Caco-2 (cell line): ENCODE results near the gene NEK10. TPM values are rescaled to one million over a fixed set of nuclear protein-coding genes. Genes with fewer than 3 reads are reported as not detected.

Source experiments
- BruUV-seq: library from RNA; stranded (reverse); fragments of 400-500 nt; replicated peaks from 2 replicates; lab custom pipeline; 2021; lab: Mats Ljungman, UMichigan
- CTCF ChIA-PET: fragments of 300-600 bp; sonication (Branson Sonifier 250); formaldehyde crosslinking; loops from one replicate; lab custom pipeline; 2022; ENCODE audit warnings: antibody characterized with exemption; lab: Charles Lee
- POLR2A ChIA-PET: fragments of 300-600 bp; sonication (Branson Sonifier 250); formaldehyde crosslinking; loops from one replicate; lab custom pipeline; 2022; ENCODE audit warnings: antibody characterized with exemption; lab: Charles Lee
- DNase-seq, 2 experiments: peaks; one replicate each; pipeline versions ENCODE4 v3.0.0 to v3.0.0-alpha.2; 2020 to 2022
- H3K27me3 ChIP-seq: replicated peaks from 2 replicates; pipeline ENCODE4 v1.6.0; 2011; ENCODE audit warnings: low read length; ENCODE audit not compliant: control insufficient read depth, insufficient read depth
- H3K36me3 ChIP-seq: 2 replicates; pipeline ENCODE4 v1.5.1; 2011; ENCODE audit warnings: low read length; ENCODE audit not compliant: control insufficient read depth, insufficient read depth
- H3K4me1 ChIP-seq: fragments of 250-450 bp; sonication (Bioruptor Pico); 2 replicates; pipeline ENCODE4 v1.5.1; 2020; ENCODE audit warnings: mild to moderate bottlenecking
- H3K4me3 ChIP-seq: 2 replicates; pipeline ENCODE4 v1.5.1; 2011; ENCODE audit warnings: low read depth, mild to moderate bottlenecking, control low read depth, low read length
- H3K9me3 ChIP-seq: fragments of 250-450 bp; sonication (Bioruptor Pico); 2 replicates; pipeline ENCODE4 v1.5.1; 2020; ENCODE audit warnings: mild to moderate bottlenecking, moderate library complexity
- H3K27ac Mint-ChIP-seq: one replicate; pipeline ENCODE4 v1.8.0; 2022; ENCODE audit warnings: mixed read lengths; ENCODE audit not compliant: unreplicated experiment
- H3K27me3 Mint-ChIP-seq: one replicate; pipeline ENCODE4 v1.8.0; 2022; ENCODE audit warnings: mixed read lengths; ENCODE audit not compliant: insufficient read depth, unreplicated experiment
- H3K36me3 Mint-ChIP-seq: one replicate; pipeline ENCODE4 v1.8.0; 2022; ENCODE audit warnings: mild to moderate bottlenecking, mixed read lengths; ENCODE audit not compliant: insufficient read depth, unreplicated experiment
- H3K4me1 Mint-ChIP-seq: one replicate; pipeline ENCODE4 v1.8.0; 2022; ENCODE audit warnings: low read depth, mixed read lengths; ENCODE audit not compliant: unreplicated experiment
- H3K4me3 Mint-ChIP-seq: one replicate; pipeline ENCODE4 v1.8.0; 2022; ENCODE audit warnings: mild to moderate bottlenecking, moderate library complexity, mixed read lengths; ENCODE audit not compliant: unreplicated experiment
- H3K9me3 Mint-ChIP-seq: one replicate; pipeline ENCODE4 v1.8.0; 2022; ENCODE audit warnings: mixed read lengths; ENCODE audit not compliant: unreplicated experiment
- intact Hi-C: fragments of 100-400 bp; cut with micrococcal nuclease; formaldehyde crosslinking; loops from one replicate; pipeline ENCODE4 v1.10.0; 2022; ENCODE audit not compliant: unreplicated experiment
- total RNA-seq: library from RNA; stranded (reverse); gene quantifications from 2 replicates; pipeline ENCODE4 v1.2.3, GENCODE V29; 2022
- TF ChIP-seq, protein P1 (sequence below), 2 experiments: fragments of 200-600 bp in 1 of 2; IDR thresholded peaks; 1 replicate in 1 of 2; 2 replicates in 1 of 2; pipeline versions ENCODE4 v1.5.1 to v1.8.0; 2011 to 2022; ENCODE audit warnings: antibody characterized with exemption in 1 of 2, control low read depth in 1 of 2, inconsistent platforms in 1 of 2, low read depth in 1 of 2, low read length in 1 of 2, mild to moderate bottlenecking in 1 of 2, moderate library complexity in 1 of 2; ENCODE audit not compliant: insufficient read depth in 1 of 2, severe bottlenecking in 1 of 2, unreplicated experiment in 1 of 2

The NEK10 gene
- total RNA-seq, 1 experiment from 2014 or later = 0.39 TPM

DNA sequence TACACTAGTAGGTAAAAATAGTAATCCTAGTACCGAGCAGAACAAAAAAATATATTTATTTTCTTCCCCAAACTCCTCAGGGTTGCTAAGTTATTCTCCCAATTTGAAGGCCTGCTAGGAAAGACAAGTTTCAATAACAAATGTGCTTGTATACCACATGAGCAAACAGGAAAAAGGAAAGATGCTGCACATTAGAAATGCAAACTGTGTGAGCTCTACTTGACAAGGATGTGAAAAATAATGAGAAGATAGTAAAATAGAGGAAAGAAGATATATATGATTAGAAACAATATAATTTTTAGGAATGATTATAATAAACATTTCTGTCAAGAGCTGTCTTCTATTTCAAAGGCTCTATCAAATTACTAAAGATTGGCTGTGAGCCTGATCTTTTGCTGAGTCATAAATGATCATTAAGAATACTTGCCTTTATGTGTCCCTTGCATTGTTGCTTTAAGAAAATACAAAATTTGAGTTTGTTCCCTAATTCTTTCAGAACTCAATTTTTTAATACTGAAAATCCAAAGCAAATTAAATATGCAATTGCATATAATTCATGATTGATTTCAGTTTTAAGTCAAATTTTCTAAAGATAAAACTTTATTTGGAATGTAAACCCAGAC, 174.2 kb downstream of the NEK10 start:
- CTCF ChIA-PET = no interaction called here
- Mint-ChIP-seq H3K27ac (no peak overlapping the region), H3K4me1 (no peaks in the 10 kb centered on the region), H3K4me3 (no peak overlapping the region), H3K27me3 (no peaks in the 10 kb centered on the region), H3K36me3 (no peaks in the 10 kb centered on the region), H3K9me3 (peaks cover 7% of the 10 kb centered on the region)
- Histone ChIP-seq H3K27me3 (no peaks in the 10 kb centered on the region), H3K36me3 (no peaks in the 10 kb centered on the region), H3K4me3 (no peak overlapping the region), H3K9me3 (no peaks in the 10 kb centered on the region), H3K4me1 (no peaks in the 10 kb centered on the region)
- BruUV-seq = no TSS peak
- TF ChIP-seq, protein P1, sequence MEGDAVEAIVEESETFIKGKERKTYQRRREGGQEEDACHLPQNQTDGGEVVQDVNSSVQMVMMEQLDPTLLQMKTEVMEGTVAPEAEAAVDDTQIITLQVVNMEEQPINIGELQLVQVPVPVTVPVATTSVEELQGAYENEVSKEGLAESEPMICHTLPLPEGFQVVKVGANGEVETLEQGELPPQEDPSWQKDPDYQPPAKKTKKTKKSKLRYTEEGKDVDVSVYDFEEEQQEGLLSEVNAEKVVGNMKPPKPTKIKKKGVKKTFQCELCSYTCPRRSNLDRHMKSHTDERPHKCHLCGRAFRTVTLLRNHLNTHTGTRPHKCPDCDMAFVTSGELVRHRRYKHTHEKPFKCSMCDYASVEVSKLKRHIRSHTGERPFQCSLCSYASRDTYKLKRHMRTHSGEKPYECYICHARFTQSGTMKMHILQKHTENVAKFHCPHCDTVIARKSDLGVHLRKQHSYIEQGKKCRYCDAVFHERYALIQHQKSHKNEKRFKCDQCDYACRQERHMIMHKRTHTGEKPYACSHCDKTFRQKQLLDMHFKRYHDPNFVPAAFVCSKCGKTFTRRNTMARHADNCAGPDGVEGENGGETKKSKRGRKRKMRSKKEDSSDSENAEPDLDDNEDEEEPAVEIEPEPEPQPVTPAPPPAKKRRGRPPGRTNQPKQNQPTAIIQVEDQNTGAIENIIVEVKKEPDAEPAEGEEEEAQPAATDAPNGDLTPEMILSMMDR (IDR thresholded peaks at IDR 0.05; ENCODE audit: insufficient read depth in 1 of 2, low read depth in 1 of 2, low read length in 1 of 2, severe bottlenecking in 1 of 2, unreplicated experiment in 1 of 2) = no peak
- DNase-seq = no peak
- intact Hi-C loops = no loop called here
- POLR2A ChIA-PET = no interaction called here

DNA sequence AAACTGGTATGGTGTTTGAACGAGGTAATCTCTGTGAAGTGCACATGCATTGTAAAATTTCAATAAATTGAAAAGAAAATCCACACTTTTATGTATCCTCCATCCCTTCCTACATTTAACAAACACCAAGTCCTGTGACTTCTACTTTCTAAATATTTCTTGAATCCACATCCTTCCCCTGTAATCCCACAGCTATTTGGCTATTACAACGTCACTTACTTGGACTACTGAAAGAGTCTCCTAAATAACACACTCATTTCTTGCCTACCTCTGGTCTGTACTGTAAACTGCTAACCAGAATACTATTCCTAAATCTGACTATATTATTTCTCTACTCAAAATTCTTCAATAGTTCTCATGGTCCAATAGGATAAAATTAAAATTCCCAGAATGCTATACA, 176.1 kb downstream of the NEK10 start:
- TF ChIP-seq, protein P1 (IDR thresholded peaks at IDR 0.05; ENCODE audit: insufficient read depth in 1 of 2, low read depth in 1 of 2, low read length in 1 of 2, severe bottlenecking in 1 of 2, unreplicated experiment in 1 of 2) = no peak
- no peaks in the 10 kb centered on the region for H3K4me1 Mint-ChIP-seq
- CTCF ChIA-PET = no interaction called here
- H3K4me3 Mint-ChIP-seq = no peak overlapping the region
- intact Hi-C loops = loop anchor here (1.0 kb wide), 1 partner anchor 19 kb away; no protein-coding TSS in a partner anchor
- H3K36me3 Mint-ChIP-seq = no peaks in the 10 kb centered on the region
- POLR2A ChIA-PET = no interaction called here
- no peak overlapping the region for H3K4me3 ChIP-seq
- H3K27ac Mint-ChIP-seq = no peak overlapping the region
- H3K27me3 ChIP-seq = no peaks in the 10 kb centered on the region
- no peaks in the 10 kb centered on the region for H3K36me3 ChIP-seq
- H3K4me1 ChIP-seq = no peaks in the 10 kb centered on the region
- H3K27me3 Mint-ChIP-seq = no peaks in the 10 kb centered on the region
- H3K9me3 ChIP-seq = no peaks in the 10 kb centered on the region
- no TSS peak for BruUV-seq
- DNase-seq = no peak
- peaks cover 5% of the 10 kb centered on the region for H3K9me3 Mint-ChIP-seq

GRCh38 chr3:27186013-27186412, 183.2 kb downstream of the NEK10 start:
- Histone ChIP-seq H3K36me3 (no peaks in the 10 kb centered on the region), H3K27me3 (no peaks in the 10 kb centered on the region), H3K4me1 (no peaks in the 10 kb centered on the region), H3K9me3 (no peaks in the 10 kb centered on the region), H3K4me3 (no peak overlapping the region)
- Mint-ChIP-seq H3K36me3 (no peaks in the 10 kb centered on the region), H3K4me3 (no peak overlapping the region), H3K27ac (no peak overlapping the region), H3K9me3 (no peaks in the 10 kb centered on the region), H3K4me1 (no peaks in the 10 kb centered on the region), H3K27me3 (peaks cover 3% of the 10 kb centered on the region)
- DNase-seq = no peak
- POLR2A ChIA-PET = no interaction called here
- TF ChIP-seq, protein P1 (IDR thresholded peaks at IDR 0.05; ENCODE audit: insufficient read depth in 1 of 2, low read depth in 1 of 2, low read length in 1 of 2, severe bottlenecking in 1 of 2, unreplicated experiment in 1 of 2) = no peak
- intact Hi-C loops = no loop called here
- BruUV-seq = no TSS peak
- CTCF ChIA-PET = no interaction called here
